Stimulated activated CD4-positive, alpha-beta T cell treated with anti-CD3 and anti-CD28 coated beads, Interleukin-15, amount 100 ng/mL, for 24 hours (primary cell): ENCODE results near the gene CARD19.

Source experiments
- DNase-seq: peaks from one replicate; pipeline ENCODE4 v3.0.0-alpha.2; 2020

CARD19 gene

GRCh38 chr9:93096131-93096802 lies at the start of gene CARD19:
TSS of gene CARD19 (plus strand) at chr9:93096217. CDS start at chr9:93096346, 129 bp downstream.
- DNase-seq = peak; percentile 68

GRCh38 chr9:93048566-93049448 lies 47.2 kb upstream of the CARD19 start:
- DNase-seq = no peak

- no peak for DNase-seq
Observed at GRCh38 chr9:93049491-93049890, 46.5 kb upstream of the CARD19 start.

- DNase-seq = no peak
Observed at GRCh38 chr9:93050231-93050630, 45.8 kb upstream of the CARD19 start.

- DNase-seq = no peak
Observed at GRCh38 chr9:93051680-93052089, 44.3 kb upstream of the CARD19 start.

GRCh38 chr9:93052791-93053540 lies 43.1 kb upstream of the CARD19 start:
- no peak for DNase-seq

GRCh38 chr9:93053781-93054331 lies 42.2 kb upstream of the CARD19 start:
- no peak for DNase-seq

- no peak for DNase-seq
Observed at GRCh38 chr9:93054758-93055704, 41.0 kb upstream of the CARD19 start.

- DNase-seq = no peak
Observed at GRCh38 chr9:93057042-93057702, 38.8 kb upstream of the CARD19 start.

GRCh38 chr9:93057703-93058354 lies 38.2 kb upstream of the CARD19 start:
- DNase-seq = no peak

GRCh38 chr9:93058355-93059010 lies 37.5 kb upstream of the CARD19 start, which contains the start of gene SUSD3:
TSS of gene SUSD3 (plus strand) at chr9:93058701. CDS start at chr9:93058743, 42 bp downstream.
- DNase-seq = peak; percentile 78

- peak; percentile 45 for DNase-seq
Observed at GRCh38 chr9:93059011-93059714, 36.9 kb upstream of the CARD19 start.

- no peak for DNase-seq
Observed at GRCh38 chr9:93059715-93060578, 36.1 kb upstream of the CARD19 start.

- DNase-seq = no peak
Observed at GRCh38 chr9:93060746-93061259, 35.2 kb upstream of the CARD19 start.

- no peak for DNase-seq
Observed at GRCh38 chr9:93061260-93061751, 34.7 kb upstream of the CARD19 start.

GRCh38 chr9:93061791-93062763 lies 33.9 kb upstream of the CARD19 start:
- peak; percentile 43 for DNase-seq
